SK-N-SH (cell line): ENCODE measurements around the gene TNRC6B.

Experiments
- CHD2 ChIP-seq: fragments of 150-350 bp; IDR thresholded peaks from 2 replicates; pipeline ENCODE4 v1.6.1; 2018; ENCODE audit warnings: low read length; ENCODE audit not compliant: partially characterized antibody
- CTCF ChIP-seq: fragments of 200-600 bp; sonication (generic); IDR thresholded peaks from 2 replicates; pipeline ENCODE4 v1.6.1; 2017; ENCODE audit warnings: antibody characterized with exemption, mild to moderate bottlenecking, moderate library complexity
- FOSL2 ChIP-seq: IDR thresholded peaks from 2 replicates; pipeline ENCODE4 v1.4.0; 2012; ENCODE audit warnings: low read depth, mild to moderate bottlenecking, moderate library complexity, borderline replicate concordance
- GATA2 ChIP-seq: sonication (generic); formaldehyde crosslinking; IDR thresholded peaks from 2 replicates; pipeline ENCODE4 v1.5.0; 2020; ENCODE audit warnings: mild to moderate bottlenecking, missing genetic modification reagents
- JUND ChIP-seq: IDR thresholded peaks from 2 replicates; pipeline ENCODE4 v1.4.0; 2012
- SMC3 ChIP-seq: IDR thresholded peaks from 2 replicates; pipeline ENCODE4 v1.6.1; 2012; ENCODE audit warnings: low read depth, low read length, improper control_type of control experiment

- TF ChIP-seq CTCF (no peak), JUND (no peak), FOSL2 (no peak), SMC3 (no peak), CHD2 (no peak), GATA2 (CRISPR knock-in tag) (no peak)
Observed at GRCh38 chr22:40240160-40240559, 62.4 kb downstream of the TNRC6B start.
